Ascending aorta (tissue), 2 donors: Measurements from ENCODE around the gene GHSR. TPM values are rescaled to one million over a fixed set of nuclear protein-coding genes. Genes with fewer than 3 reads are reported as not detected.

Experiments
- DNase-seq, 2 donors: peaks; one replicate each; pipeline ENCODE4 v3.0.0-alpha.2; 2019; ENCODE audit warnings: low spot score in 2 of 2
- H3K27ac ChIP-seq, 2 donors: fragments of 200-600 bp; sonication (generic); one replicate each; pipeline ENCODE4 v1.5.1; 2016 to 2017; ENCODE audit warnings: mild to moderate bottlenecking in 1 of 2
- H3K27me3 ChIP-seq: fragments of 200-600 bp; sonication (generic); one replicate; pipeline ENCODE4 v1.5.1; 2017
- H3K36me3 ChIP-seq, 2 donors: fragments of 200-600 bp; sonication (generic); one replicate each; pipeline ENCODE4 v1.5.1; 2016
- H3K4me1 ChIP-seq, 2 donors: fragments of 200-600 bp; sonication (generic); one replicate each; pipeline ENCODE4 v1.5.1; 2016 to 2017; ENCODE audit warnings: mild to moderate bottlenecking in 1 of 2
- H3K4me3 ChIP-seq, 2 donors: fragments of 200-600 bp; sonication (generic); one replicate each; pipeline ENCODE4 v1.5.1; 2016 to 2017; ENCODE audit warnings: mild to moderate bottlenecking in 1 of 2
- H3K9me3 ChIP-seq, 2 donors: fragments of 200-600 bp; sonication (generic); one replicate each; pipeline ENCODE4 v1.5.1; 2016
- CTCF ChIP-seq, 3 experiments: fragments of 200-600 bp in 2 of 3; fragments of 450-650 bp in 1 of 3; sonication (generic) in 2 of 3; IDR thresholded peaks; one replicate each; pipeline ENCODE4 v1.5.1; 2016 to 2019; ENCODE audit warnings: antibody characterized with exemption in 3 of 3, mild to moderate bottlenecking in 1 of 3, moderate library complexity in 1 of 3
- intact Hi-C: fragments of 100-400 bp; cut with DNase I; formaldehyde crosslinking; loops from one replicate; pipeline ENCODE4 v1.15.1; 2023
- total RNA-seq: library from RNA; depleted of rRNA; stranded (reverse); fragments of >200 nt; gene quantifications from one replicate; pipeline ENCODE4 v1.1.0, GENCODE V29; 2016

Gene GHSR
- total RNA-seq, 1 donor from 2014 or later: not detected

GRCh38 chr3:172448661-172449465 lies 607 bp upstream of the GHSR start:
- intact Hi-C loops: no loop called here

GRCh38 chr3:172446198-172446597 lies 2.1 kb downstream of the GHSR start:
- intact Hi-C loops: no loop called here
- H3K27ac ChIP-seq: no peak overlapping the region
- H3K4me3 ChIP-seq: no peak overlapping the region
- no peaks in the 10 kb centered on the region for H3K9me3 ChIP-seq
- peaks cover 20% of the 10 kb centered on the region for H3K27me3 ChIP-seq
- no peaks in the 10 kb centered on the region for H3K4me1 ChIP-seq
- TF ChIP-seq CTCF (IDR thresholded peaks at IDR 0.05): no peak
- no peaks in the 10 kb centered on the region for H3K36me3 ChIP-seq
- no peak for DNase-seq

More at GRCh38 chr3:172448661-172449465, 607 bp upstream of the GHSR start:
- DNase-seq: no peak
- no peak for TF ChIP-seq CTCF (IDR thresholded peaks at IDR 0.05)
- Histone ChIP-seq H3K9me3 (no peaks in the 10 kb centered on the region), H3K4me1 (no peaks in the 10 kb centered on the region), H3K36me3 (no peaks in the 10 kb centered on the region), H3K4me3 (no peak overlapping the region), H3K27me3 (peaks cover 20% of the 10 kb centered on the region), H3K27ac (no peak overlapping the region)

GRCh38 chr3:172444821-172445220 lies 3.4 kb downstream of the GHSR start:
- peaks cover 18% of the 10 kb centered on the region for H3K27me3 ChIP-seq
- no peak overlapping the region for H3K27ac ChIP-seq
- no peak overlapping the region for H3K4me3 ChIP-seq
- no peak for DNase-seq
- H3K36me3 ChIP-seq: no peaks in the 10 kb centered on the region
- no peak for TF ChIP-seq CTCF (IDR thresholded peaks at IDR 0.05)
- no peaks in the 10 kb centered on the region for H3K4me1 ChIP-seq
- no peaks in the 10 kb centered on the region for H3K9me3 ChIP-seq
- intact Hi-C loops: no loop called here

- Histone ChIP-seq H3K27me3 (peaks cover under 1% of the 10 kb centered on the region), H3K9me3 (no peaks in the 10 kb centered on the region), H3K36me3 (no peaks in the 10 kb centered on the region), H3K27ac (no peak overlapping the region), H3K4me3 (no peak overlapping the region), H3K4me1 (no peaks in the 10 kb centered on the region)
- intact Hi-C loops: no loop called here
- DNase-seq: no peak
- TF ChIP-seq CTCF (IDR thresholded peaks at IDR 0.05): no peak
These were observed 5.7 kb downstream of the GHSR start for GRCh38 chr3:172442606-172443005.

- Histone ChIP-seq H3K36me3 (no peaks in the 10 kb centered on the region), H3K27me3 (no peaks in the 10 kb centered on the region)
- intact Hi-C loops: no loop called here
These were observed 6.7 kb downstream of the GHSR start for GRCh38 chr3:172441581-172441980.

More at GRCh38 chr3:172441581-172441980, 6.7 kb downstream of the GHSR start:
- H3K4me3 ChIP-seq: no peak overlapping the region
- no peak for TF ChIP-seq CTCF (IDR thresholded peaks at IDR 0.05)
- no peak for DNase-seq
- H3K9me3 ChIP-seq: no peaks in the 10 kb centered on the region
- no peak overlapping the region for H3K27ac ChIP-seq
- no peaks in the 10 kb centered on the region for H3K4me1 ChIP-seq
